GM18505 (cell line): ENCODE results near the gene UHRF1.

Source experiments
- ATAC-seq: cut with Tn5 transposase; IDR thresholded peaks from one replicate; pipeline ENCODE4 v1.9.1; 2021; ENCODE audit not compliant: unreplicated experiment
- POLR2A ChIP-seq: IDR thresholded peaks from 4 replicates; pipeline ENCODE4 v1.6.1; 2011; ENCODE audit warnings: borderline replicate concordance; ENCODE audit not compliant: insufficient read depth, insufficient read length; ENCODE audit errors: extremely low read depth

Gene UHRF1

GRCh38 chr19:5006201-5006600 is 96.9 kb downstream of the UHRF1 start:
- ATAC-seq, result no peak
- TF ChIP-seq POLR2A, result no peak

- TF ChIP-seq POLR2A, result no peak
- ATAC-seq, result no peak
These were observed 97.5 kb downstream of the UHRF1 start for GRCh38 chr19:5006821-5007220.
